SU-DHL-6 (cell line): ENCODE measurements around the gene SORCS2.

ENCODE experiments used
- CTCF ChIP-seq: fragments of 200-600 bp; sonication (generic); IDR thresholded peaks from one replicate; pipeline ENCODE4 v1.5.1; 2017; ENCODE audit warnings: antibody characterized with exemption, mild to moderate bottlenecking, low read length, moderate library complexity; ENCODE audit not compliant: insufficient read depth, poor library complexity, severe bottlenecking
- EZH2phosphoT487 ChIP-seq: fragments of 200-600 bp; sonication (generic), shearing (Covaris generic); conservative IDR thresholded peaks from 2 replicates; pipeline ENCODE4 v1.6.1; 2018; ENCODE audit warnings: mild to moderate bottlenecking, antibody characterized with exemption, low read length, moderate library complexity, mixed read lengths

- no peak for TF ChIP-seq CTCF
- no peak for TF ChIP-seq EZH2phosphoT487
These were observed 72.4 kb downstream of the SORCS2 start for GRCh38 chr4:7264694-7265093.
